ENCODE measurements around the gene ATG16L1. TPM values are rescaled to one million over a fixed set of nuclear protein-coding genes. Genes with fewer than 3 reads are reported as not detected.

Gene ATG16L1
- total RNA-seq, 1 donor from 2014 or later: 29.3 TPM

GRCh38 chr2:233288663-233289062 is 37.2 kb downstream of the ATG16L1 start:
- DNase-seq: no peak
- peaks cover 3% of the 10 kb centered on the region for H3K9me3 Mint-ChIP-seq (ENCODE audit: unreplicated experiment)
- H3K4me3 Mint-ChIP-seq (ENCODE audit: unreplicated experiment): no peak overlapping the region
- peaks cover 2% of the 10 kb centered on the region for H3K27me3 Mint-ChIP-seq (ENCODE audit: unreplicated experiment)
- no peak overlapping the region for H3K27ac Mint-ChIP-seq (ENCODE audit: unreplicated experiment)
- peaks cover 11% of the 10 kb centered on the region for H3K36me3 Mint-ChIP-seq (ENCODE audit: unreplicated experiment)
- TF ChIP-seq CTCF (IDR thresholded peaks at IDR 0.05; ENCODE audit: partially characterized antibody, unreplicated experiment): no peak
- H3K4me1 Mint-ChIP-seq (ENCODE audit: low read depth, unreplicated experiment): no peaks in the 10 kb centered on the region

DNA sequence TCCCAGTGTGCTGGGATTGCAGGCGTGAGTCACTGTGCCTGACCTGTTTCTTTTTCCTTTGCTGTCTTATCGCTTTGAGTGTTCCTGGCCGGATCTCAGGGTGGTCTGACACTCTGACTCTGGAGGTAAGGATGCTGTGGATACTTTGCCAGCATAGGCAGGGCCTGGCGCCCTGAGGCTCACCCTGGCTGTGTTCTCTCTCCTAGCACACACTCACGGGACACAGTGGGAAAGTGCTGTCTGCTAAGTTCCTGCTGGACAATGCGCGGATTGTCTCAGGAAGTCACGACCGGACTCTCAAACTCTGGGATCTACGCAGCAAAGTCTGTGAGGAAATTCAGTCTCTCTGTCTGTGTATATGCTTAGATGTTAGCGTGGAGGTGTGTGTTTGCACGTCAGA is 38.2 kb downstream of the ATG16L1 start:
- H3K4me1 Mint-ChIP-seq (ENCODE audit: low read depth, unreplicated experiment): no peaks in the 10 kb centered on the region
- peaks cover 3% of the 10 kb centered on the region for H3K9me3 Mint-ChIP-seq (ENCODE audit: unreplicated experiment)
- peaks cover 2% of the 10 kb centered on the region for H3K27me3 Mint-ChIP-seq (ENCODE audit: unreplicated experiment)
- no peak overlapping the region for H3K4me3 Mint-ChIP-seq (ENCODE audit: unreplicated experiment)
- H3K36me3 Mint-ChIP-seq (ENCODE audit: unreplicated experiment): peaks cover 11% of the 10 kb centered on the region
- TF ChIP-seq CTCF (IDR thresholded peaks at IDR 0.05; ENCODE audit: partially characterized antibody, unreplicated experiment): no peak
- no peak for DNase-seq
- no peak overlapping the region for H3K27ac Mint-ChIP-seq (ENCODE audit: unreplicated experiment)

DNA sequence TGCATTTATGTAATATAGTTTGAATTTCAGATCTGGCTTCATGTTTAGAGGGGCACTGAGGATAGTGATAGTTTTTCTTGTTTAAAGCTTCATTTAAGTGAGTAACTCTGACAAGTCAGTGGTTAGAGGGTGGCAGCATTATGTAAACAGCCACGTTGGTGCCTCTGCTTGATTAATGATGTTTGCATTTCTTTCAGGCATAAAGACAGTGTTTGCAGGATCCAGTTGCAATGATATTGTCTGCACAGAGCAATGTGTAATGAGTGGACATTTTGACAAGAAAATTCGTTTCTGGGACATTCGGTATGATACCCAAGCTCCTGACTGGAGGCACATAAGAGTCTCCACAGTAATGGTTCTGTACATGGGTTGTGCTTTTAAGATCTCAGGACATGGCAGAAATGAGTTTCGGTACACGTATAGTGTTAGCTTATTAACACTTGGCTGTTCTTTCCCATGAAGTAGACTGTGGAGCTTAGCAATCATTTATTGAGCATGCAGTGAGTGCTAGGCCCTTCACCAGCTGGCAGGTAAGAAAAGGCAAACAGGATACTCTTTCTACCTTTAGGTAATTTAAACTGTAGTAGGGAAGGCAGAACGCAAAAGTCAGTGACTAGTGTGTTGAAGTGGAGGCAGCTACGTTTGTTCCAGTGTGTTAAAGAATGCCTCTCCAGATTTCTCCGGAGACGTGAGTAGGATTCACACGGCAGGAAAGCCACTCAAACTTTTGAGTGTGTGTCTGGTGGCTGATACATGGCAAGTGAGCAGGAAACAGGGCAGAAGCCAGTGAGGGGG is 38.8 kb downstream of the ATG16L1 start:
- no peak for TF ChIP-seq CTCF (IDR thresholded peaks at IDR 0.05; ENCODE audit: partially characterized antibody, unreplicated experiment)
- Mint-ChIP-seq H3K4me3 (ENCODE audit: unreplicated experiment) (no peak overlapping the region), H3K4me1 (ENCODE audit: low read depth, unreplicated experiment) (no peaks in the 10 kb centered on the region), H3K27ac (ENCODE audit: unreplicated experiment) (no peak overlapping the region), H3K36me3 (ENCODE audit: unreplicated experiment) (peaks cover 11% of the 10 kb centered on the region), H3K9me3 (ENCODE audit: unreplicated experiment) (peaks cover 3% of the 10 kb centered on the region), H3K27me3 (ENCODE audit: unreplicated experiment) (peaks cover 2% of the 10 kb centered on the region)
- DNase-seq: no peak

GRCh38 chr2:233295891-233296290 is 44.4 kb downstream of the ATG16L1 start:
- DNase-seq: no peak
- H3K27ac Mint-ChIP-seq (ENCODE audit: unreplicated experiment): no peak overlapping the region
- no peak overlapping the region for H3K4me3 Mint-ChIP-seq (ENCODE audit: unreplicated experiment)
- H3K27me3 Mint-ChIP-seq (ENCODE audit: unreplicated experiment): no peaks in the 10 kb centered on the region
- H3K36me3 Mint-ChIP-seq (ENCODE audit: unreplicated experiment): peaks cover 8% of the 10 kb centered on the region
- peaks cover 7% of the 10 kb centered on the region for H3K4me1 Mint-ChIP-seq (ENCODE audit: low read depth, unreplicated experiment)
- TF ChIP-seq CTCF (IDR thresholded peaks at IDR 0.05; ENCODE audit: partially characterized antibody, unreplicated experiment): no peak
- no peaks in the 10 kb centered on the region for H3K9me3 Mint-ChIP-seq (ENCODE audit: unreplicated experiment)

- H3K4me3 Mint-ChIP-seq (ENCODE audit: unreplicated experiment): no peak overlapping the region
- TF ChIP-seq CTCF (IDR thresholded peaks at IDR 0.05; ENCODE audit: partially characterized antibody, unreplicated experiment): no peak
- no peak for DNase-seq
- peaks cover 7% of the 10 kb centered on the region for H3K4me1 Mint-ChIP-seq (ENCODE audit: low read depth, unreplicated experiment)
- no peaks in the 10 kb centered on the region for H3K27me3 Mint-ChIP-seq (ENCODE audit: unreplicated experiment)
- no peaks in the 10 kb centered on the region for H3K9me3 Mint-ChIP-seq (ENCODE audit: unreplicated experiment)
- peaks cover 4% of the 10 kb centered on the region for H3K36me3 Mint-ChIP-seq (ENCODE audit: unreplicated experiment)
- no peak overlapping the region for H3K27ac Mint-ChIP-seq (ENCODE audit: unreplicated experiment)
Observed at GRCh38 chr2:233297076-233297475, 45.6 kb downstream of the ATG16L1 start.

Measured in glutamatergic neuron (in vitro differentiated cells).